IPS-18c (cell line): ENCODE data around the gene BHLHE23.
A peak's percentile ranks its signal among the peaks of the same experiment; 100 is the strongest.

Source experiments
- H3K4me3 ChIP-seq: 2 replicates; pipeline ENCODE4 v1.7.0; 2013; ENCODE audit warnings: low read depth, mild to moderate bottlenecking, low read length, moderate library complexity; ENCODE audit not compliant: insufficient read depth
- H3K9me3 ChIP-seq: one replicate; pipeline ENCODE4 v1.6.1; 2013; ENCODE audit warnings: mild to moderate bottlenecking, low read length, moderate library complexity; ENCODE audit not compliant: control insufficient read depth, insufficient read depth

Gene BHLHE23

DNA sequence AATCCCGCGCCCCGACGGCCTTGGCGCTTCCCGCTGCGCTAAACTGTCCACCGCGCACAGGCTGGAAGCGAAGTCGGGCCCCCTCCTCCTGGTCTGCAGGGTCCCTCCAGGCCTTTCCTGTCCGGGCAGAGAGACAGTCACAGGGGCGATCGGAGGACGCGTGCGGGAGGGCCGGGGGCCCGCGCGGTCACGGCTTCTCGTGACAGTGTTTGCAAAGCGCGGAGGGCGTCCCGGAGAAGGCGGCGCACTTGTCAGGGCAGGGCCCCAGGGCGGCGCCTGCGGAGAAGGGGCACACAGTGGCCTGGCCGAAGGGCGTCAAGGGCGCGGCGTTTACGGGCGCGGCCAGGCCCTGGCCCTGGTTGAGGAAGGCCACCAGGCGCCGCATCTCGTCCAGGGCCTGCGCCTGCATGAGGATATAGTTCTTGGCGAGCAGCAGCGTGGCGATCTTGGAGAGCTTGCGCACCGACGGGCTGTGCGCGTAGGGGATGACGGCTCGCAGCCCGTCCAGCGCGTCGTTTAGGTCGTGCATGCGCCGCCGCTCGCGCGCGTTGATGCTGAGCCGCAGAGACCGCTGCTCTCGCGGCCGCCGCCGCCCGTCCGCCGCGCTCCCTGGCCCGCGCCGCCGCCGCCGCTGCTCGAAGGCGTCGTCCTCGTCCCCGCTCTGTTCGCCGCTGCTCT is 763 bp downstream of the BHLHE23 start:
- peak overlapping the region; percentile 41 for H3K4me3 ChIP-seq
- H3K9me3 ChIP-seq: peaks cover 4% of the 10 kb centered on the region

DNA sequence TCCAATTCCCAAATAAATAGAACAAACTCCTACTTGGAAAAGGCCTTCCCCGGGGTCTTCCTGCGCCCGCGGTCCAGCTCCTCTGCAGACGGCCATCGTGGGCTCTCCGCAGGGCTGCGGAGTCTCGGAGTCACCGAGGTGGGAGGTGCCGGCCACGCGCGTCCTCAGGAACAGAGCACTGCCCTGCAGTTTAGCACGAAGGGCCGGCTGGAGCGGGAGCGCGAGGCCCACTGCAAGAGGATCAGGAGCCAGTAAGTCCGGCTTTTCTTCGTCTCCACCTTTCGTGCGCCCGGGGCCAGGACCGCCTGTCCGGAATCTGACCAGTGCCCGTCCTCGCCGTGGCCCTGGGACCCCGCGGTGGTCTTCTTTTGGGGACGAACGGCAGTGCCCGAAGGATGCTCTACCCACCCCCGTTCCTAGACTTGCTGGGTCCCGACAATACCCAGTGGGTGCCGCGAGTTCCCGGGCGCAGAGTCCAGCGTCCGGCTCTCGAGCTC is 1.4 kb downstream of the BHLHE23 start:
- peaks cover 4% of the 10 kb centered on the region for H3K9me3 ChIP-seq
- H3K4me3 ChIP-seq: peak overlapping the region; percentile 28; the same call in 1 of the 2 replicates

DNA sequence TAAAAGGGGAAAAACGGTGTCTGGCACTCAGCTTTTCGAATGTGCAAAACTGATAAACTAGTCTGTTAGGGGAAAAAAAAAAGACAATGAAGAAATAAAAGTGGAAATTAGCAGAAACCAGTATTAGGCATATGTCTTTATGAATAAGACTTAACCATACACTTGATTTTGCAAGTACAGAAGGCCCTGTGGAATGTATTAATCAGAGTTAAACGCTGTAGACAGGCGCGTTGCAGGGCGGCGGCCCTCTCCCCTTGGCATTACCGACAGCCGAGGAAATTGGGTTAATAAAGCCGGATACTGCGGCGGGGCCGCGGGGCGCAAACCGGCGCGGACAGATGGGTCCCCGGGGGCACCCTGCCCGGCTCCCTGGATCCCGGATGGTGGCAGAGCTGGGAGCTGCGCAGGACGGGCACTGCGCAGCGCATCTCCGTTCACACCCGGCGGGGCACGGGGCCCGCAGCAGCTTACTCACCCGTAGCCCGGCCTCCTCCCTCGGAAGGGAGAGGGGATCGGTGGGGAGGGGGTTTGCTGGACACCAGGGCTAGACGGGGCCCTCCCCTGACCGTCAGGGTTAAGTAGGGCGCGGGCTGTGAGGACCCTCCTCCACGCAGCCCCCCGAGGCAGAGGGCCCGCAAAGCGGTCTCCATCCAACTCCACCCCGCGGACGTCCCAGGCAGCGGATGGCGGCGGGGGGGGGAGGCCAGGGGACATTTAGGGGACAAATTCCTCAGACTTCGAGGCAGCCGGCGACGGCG is 2.0 kb downstream of the BHLHE23 start:
- peak overlapping the region; percentile 24; the same call in 1 of the 2 replicates for H3K4me3 ChIP-seq
- H3K9me3 ChIP-seq: peaks cover 4% of the 10 kb centered on the region

DNA sequence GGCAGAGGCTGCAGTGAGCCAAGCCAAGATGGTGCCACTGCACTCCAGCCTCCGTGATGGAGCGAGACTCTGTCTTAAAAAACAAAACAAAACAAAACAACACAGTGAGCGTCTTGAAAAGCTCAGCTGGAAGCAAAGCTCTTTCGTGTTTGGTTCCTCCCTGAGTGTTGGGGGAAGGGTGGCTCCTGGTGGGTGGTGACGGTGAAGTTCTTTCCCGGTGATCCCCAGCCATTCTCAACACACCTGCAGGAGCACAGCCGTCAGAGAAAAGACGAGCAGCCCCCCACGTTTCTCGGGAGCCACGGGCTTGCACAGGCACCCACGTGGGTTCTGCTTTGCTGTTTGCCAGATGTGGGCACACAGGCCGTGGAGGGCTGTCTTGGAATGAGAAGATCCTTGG is 3.2 kb downstream of the BHLHE23 start:
- Histone ChIP-seq H3K9me3 (peaks cover 4% of the 10 kb centered on the region), H3K4me3 (no peak overlapping the region)

DNA sequence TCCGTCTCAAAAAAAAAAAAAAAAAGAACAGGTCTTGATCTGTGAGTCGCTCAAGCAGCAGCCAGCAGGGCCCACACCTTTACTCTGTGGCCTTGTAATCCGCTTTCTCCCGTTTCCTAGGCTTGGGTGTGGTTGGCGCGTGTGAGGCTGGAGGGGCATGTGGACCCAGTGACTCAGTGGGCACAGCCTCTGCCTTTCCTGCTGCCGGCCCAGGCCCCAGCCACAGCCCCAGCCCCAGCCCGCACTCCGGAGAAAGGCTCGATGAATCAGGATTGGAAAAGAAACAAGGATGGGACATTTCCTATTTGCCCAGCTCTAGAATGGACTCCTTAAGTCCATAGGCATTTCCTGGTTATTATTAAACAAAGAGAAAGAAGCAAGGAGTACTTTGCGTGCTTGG is 4.3 kb downstream of the BHLHE23 start:
- peaks cover 4% of the 10 kb centered on the region for H3K9me3 ChIP-seq
- H3K4me3 ChIP-seq: no peak overlapping the region

DNA sequence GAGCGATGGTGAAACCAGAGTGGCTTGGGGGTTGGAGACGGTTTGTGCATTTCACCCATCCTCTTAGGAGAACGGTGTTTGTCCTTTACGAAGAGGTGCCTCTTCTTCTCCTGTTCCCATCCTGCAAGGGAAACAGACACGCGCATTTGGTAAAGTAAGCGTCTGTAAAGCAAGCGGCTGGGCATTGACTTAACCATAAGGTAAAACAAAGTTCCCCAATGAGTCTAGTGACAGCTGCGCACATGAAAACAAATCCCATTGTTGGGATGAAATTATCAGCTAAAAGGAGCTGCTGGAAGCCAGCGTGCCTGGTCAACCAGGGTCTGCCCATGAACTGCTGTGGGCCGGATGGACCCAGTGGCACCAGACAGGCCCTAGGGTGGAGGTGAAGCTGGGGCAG is 5.8 kb downstream of the BHLHE23 start:
- peaks cover 2% of the 10 kb centered on the region for H3K9me3 ChIP-seq
- no peak overlapping the region for H3K4me3 ChIP-seq

DNA sequence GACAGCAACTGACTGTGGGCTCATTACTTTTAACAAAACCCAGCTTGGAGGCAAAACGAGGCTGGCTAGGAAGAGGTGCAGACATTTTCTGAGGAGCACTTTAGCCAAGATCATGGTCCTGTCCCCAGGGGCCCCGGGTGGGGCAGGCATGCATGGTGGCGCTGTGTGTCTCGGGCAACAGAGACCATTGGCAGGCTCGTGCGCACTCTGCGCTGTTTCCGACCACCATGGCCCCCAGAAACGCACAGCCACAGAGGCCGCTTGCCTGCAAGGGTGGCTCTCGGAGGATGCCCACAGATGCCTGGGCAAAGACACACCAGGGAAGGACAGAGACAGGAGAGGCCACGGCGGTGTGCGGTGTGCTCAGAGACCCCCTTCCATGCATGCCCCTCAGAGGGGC is 6.7 kb downstream of the BHLHE23 start:
- H3K9me3 ChIP-seq: no peaks in the 10 kb centered on the region
- H3K4me3 ChIP-seq: no peak overlapping the region

DNA sequence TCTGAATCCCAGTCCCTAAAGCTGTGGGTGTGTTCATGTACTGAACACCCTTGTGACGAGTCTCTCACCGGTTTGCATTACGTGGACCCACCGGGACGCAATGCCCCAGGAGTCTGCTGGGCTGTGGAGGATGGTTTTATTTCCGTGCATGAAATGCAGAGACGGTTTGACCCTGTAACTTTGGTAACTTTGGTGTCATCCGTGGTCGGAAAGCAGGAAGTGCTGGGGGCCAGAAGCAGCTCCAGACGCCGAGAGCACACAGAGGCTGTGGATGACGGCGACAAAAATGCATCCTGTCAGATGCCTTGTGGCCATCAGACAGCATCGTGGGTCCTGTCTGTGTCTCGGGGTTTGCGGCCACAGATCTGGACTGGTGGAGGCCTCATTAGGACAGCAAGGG is 7.2 kb downstream of the BHLHE23 start:
- H3K4me3 ChIP-seq: no peak overlapping the region
- no peaks in the 10 kb centered on the region for H3K9me3 ChIP-seq

DNA sequence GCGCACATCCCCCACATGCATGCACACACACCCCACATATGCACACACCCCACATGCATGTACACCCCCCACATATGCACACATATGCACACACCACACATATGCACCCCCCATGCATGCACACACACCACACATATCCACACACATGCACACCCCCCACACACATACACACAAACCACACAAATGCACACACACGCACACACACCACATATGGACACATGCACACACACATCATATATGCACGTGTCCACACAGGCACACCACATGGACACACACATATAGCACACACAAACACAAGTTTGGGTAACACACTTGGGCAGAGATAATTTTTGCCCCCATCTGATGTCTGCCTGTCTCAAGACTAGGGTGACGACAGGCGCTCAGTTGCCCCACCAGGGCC is 8.3 kb downstream of the BHLHE23 start:
- H3K4me3 ChIP-seq: no peak overlapping the region
- H3K9me3 ChIP-seq: no peaks in the 10 kb centered on the region

DNA sequence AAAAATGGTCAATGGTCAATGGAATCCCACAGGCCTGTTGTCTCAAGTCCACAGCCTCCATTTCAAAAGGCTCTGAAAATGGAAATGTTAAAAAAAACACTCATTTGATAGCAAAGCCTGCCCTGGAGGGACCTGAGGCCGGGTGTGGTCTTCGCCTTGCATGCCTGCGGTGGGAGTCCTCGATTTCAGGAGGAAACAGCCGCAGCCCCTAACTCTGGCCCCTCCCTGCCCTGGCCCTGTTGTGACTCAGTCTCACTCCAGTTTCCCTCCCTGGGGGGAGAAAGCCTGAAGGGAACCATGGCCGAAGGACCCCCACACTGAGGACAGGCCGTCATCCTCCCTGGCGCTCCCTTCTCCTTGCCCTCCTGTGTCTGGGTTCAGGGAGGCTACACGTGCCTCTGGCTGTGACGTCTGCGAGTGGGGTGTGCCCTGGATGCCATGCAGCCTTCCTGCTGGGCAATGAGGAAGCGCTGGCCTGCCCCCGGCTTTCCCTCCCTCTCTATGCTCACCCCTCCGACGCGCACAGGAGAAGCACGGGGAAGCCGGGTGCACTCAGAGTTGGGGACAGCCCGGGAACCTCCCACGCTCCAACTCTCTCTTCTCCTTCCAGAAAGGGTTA is 9.2 kb downstream of the BHLHE23 start:
- Histone ChIP-seq H3K9me3 (no peaks in the 10 kb centered on the region), H3K4me3 (no peak overlapping the region)

DNA sequence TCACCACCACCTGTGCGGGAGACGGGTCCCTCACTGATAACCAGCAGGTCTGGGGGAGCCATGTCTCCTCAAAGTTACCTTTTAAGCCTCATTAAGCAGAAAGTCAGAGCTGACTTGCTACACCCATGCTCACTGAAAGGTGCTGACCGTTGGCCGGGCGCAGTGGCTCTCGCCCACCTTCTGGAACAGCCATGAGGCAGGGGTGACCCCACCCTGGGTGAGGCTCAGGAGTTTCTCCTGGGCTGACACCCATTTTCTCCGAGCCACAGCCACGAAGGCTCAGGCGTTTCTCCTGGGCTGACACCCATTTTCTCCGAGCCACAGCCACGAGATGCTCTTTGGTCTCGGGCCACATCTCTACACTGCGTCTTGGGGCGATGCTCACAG is 10.2 kb downstream of the BHLHE23 start:
- Histone ChIP-seq H3K9me3 (no peaks in the 10 kb centered on the region), H3K4me3 (no peak overlapping the region)

DNA sequence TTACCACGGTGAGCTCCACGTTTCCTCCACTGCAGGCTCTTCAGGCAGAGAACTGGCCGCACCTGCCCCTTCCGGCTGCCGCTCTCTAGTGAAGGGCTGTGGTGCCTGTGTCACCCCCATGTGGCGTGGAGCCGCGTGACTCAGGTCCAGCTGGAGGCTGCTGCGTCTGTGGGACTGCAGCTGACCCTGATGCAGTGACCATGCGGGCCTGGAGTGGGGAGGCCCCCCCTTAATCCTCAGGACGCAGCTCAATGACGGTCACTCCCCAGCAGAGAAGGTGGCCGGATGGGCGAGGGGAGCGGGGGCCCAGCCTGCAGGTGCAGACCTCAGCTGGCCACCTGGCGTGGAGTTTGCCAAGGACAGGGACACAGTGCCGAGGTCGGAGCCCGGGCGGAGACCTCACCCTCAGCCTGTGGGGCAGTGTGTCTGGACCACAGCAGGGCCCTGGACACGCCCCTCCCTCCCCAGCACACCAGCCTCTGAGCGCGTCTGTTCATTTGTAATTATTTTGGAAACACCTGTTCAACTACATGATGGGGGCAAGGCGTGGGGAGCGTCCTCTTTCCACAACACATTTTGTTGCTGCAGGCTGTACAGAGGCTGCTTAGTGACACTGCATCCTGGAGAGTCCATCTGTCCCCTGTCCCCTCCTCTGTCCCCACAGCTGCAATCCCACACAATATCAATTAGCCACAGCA is 10.7 kb downstream of the BHLHE23 start:
- H3K9me3 ChIP-seq: no peaks in the 10 kb centered on the region

DNA sequence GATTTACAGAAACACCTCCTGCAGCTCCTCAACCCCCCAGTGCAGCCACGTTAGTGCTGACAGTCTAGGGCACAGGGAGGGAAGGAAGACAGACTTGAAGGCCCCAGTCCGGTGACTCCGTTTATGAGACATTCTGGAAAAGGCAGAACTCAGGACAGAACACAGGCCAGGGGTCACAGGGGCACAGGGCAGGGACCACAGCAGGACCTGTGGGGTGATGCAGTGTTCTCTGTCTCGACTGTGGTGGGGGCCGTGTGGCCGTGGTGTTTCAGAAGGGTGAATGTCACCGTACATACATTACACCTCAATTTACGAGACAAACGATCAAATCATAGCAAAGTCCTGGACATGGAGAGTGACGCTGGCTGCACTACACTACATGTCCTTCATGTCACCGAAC is 11.3 kb downstream of the BHLHE23 start:
- Histone ChIP-seq H3K9me3 (no peaks in the 10 kb centered on the region), H3K4me3 (no peak overlapping the region)

More for the DNA sequence above, 10.7 kb downstream of the BHLHE23 start:
- H3K4me3 ChIP-seq: no peak overlapping the region

DNA sequence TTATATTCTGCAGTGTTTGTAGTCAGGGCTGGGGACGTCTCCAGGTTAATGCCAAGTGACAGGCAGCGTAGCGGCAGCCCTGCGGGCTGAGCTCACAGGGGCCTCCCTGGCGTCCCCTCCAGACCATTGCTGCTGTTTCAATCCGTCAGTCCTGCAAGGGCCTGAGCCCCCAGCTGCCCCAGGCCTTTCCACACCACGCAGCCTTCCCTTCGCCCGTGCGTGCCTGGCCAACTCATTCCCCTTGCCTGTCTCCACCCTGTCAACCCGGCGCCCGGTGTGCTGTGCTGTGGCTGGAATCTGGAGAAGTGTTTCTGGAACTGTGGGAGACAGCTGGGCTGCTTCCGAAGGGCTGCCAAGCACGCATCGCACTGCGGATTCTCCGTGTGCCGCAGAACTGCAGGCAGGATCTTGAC is 11.9 kb downstream of the BHLHE23 start:
- Histone ChIP-seq H3K4me3 (no peak overlapping the region), H3K9me3 (no peaks in the 10 kb centered on the region)

DNA sequence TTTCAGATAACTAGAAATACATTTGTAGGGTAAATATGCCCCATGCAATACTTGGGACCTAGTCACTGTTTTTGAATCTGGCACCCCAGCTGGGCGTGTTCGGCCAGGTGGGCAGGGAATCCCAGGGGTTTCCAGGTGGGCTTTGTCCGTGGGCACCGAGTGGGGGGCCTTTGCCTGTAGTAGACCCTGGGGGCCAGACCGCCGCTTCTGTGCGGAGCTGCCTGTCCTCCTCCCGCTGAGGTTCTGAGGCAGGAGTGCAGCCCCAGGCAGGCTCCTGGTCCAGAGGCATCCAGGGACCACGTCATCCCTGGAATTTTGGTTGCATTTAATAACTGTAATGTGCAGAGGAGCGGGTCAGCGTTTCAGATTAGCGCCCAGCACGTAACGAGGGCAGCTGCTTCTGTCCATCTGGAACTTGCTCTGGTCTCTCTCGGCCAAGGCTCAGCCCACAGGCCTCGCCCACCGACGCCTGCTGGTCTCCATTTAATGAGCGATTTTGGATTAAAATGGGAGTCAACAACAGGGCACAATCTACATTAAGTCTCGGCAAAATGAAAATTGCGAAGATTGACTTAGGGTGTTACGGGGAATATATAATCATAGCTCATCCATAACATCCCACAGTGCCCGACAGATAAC is 12.8 kb downstream of the BHLHE23 start:
- Histone ChIP-seq H3K9me3 (no peaks in the 10 kb centered on the region), H3K4me3 (no peak overlapping the region)

DNA sequence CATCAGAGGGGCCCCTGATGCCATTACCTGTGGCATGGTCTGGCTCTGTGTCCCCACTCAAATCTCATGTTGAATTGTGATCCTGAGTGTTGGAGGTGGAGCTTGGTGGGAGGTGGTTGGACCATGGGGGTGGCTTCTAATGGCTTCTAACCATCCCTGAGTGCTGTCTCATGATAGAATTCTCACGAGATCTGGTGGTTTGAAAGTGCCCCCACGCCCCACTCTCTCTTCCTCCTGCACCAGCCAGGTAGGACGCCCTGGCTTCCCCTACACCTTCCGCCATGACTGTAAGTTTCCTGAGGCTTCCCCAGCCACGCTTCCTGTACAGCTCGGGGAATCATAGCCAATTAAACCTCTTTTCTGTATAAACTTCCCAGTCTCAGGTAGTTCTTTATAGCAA is 14.9 kb downstream of the BHLHE23 start:
- Histone ChIP-seq H3K4me3 (no peak overlapping the region), H3K9me3 (no peaks in the 10 kb centered on the region)

DNA sequence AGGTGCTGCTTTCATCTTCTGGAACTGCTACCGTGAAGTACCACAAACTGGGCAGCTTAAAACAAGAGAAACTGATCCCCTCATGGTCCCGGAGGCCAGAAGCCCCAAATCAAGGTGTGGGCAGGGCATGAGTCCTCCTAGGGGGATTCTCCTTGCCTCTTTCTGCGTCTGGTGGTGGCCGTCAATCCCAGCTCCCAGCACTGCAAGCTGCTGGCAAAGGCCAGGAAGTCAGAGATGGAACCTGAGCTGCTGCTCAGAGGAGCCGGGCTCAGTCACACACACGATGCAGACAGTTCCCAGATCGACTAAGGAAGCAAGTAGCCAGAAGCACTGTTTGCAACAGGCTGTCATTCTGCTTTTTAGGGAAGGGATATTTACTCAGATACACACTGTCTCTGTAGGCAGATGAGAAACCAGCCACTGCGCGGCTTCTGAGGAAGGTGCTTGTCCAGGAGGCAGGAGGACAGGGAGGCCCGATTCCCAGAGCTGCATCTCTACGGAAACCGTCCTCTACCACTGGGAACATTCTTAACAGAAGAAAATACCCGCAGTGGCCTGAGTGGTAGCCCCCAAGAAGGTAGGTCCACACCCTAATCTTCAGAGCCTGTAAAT is 15.5 kb downstream of the BHLHE23 start:
- H3K4me3 ChIP-seq: no peak overlapping the region

More for the DNA sequence above, 15.5 kb downstream of the BHLHE23 start:
- H3K9me3 ChIP-seq: no peaks in the 10 kb centered on the region
